GM19463 (cell line): ENCODE measurements around the gene REG3A.

Experiments
- ATAC-seq: cut with Tn5 transposase; IDR thresholded peaks from one replicate; pipeline ENCODE4 v1.9.1; 2021; ENCODE audit warnings: mild to moderate bottlenecking, moderate library complexity; ENCODE audit not compliant: unreplicated experiment

The REG3A gene

GRCh38 chr2:79122676-79123075 lies 36.9 kb downstream of the REG3A start:
- no peak for ATAC-seq

- no peak for ATAC-seq
Observed at GRCh38 chr2:79120194-79120713, 39.3 kb downstream of the REG3A start, which contains the start of gene REG1A. REG1A (plus strand) TSS chr2:79120488; CDS start chr2:79120862, 374 bp downstream.

- ATAC-seq: no peak
Observed at GRCh38 chr2:79116997-79117928, 42.3 kb downstream of the REG3A start.

GRCh38 chr2:79114797-79115494 lies 44.6 kb downstream of the REG3A start:
- ATAC-seq: no peak

- no peak for ATAC-seq
Observed at GRCh38 chr2:79112269-79112668, 47.3 kb downstream of the REG3A start.
